Measurements from ENCODE around the gene TPMT.

- TF ChIP-seq CTCF (IDR thresholded peaks at IDR 0.05) (no peak), POLR2A (IDR thresholded peaks at IDR 0.05) (no peak), POLR2AphosphoS5 (IDR thresholded peaks at IDR 0.05) (no peak)
Measured at GRCh38 chr6:18119236-18119635, 35.6 kb downstream of the TPMT start.

Data from suprapubic skin (tissue), 4 donors.